H7 (cell line): Measurements from ENCODE around the gene SLC41A2. TPM values are rescaled to one million over a fixed set of nuclear protein-coding genes. Genes with fewer than 3 reads are reported as not detected.
"Not testable (repeated sequence)": the region's sequence is repeated elsewhere in the genome, so short reads cannot be mapped to it uniquely, and the experiment has no call there.

Source experiments
- DNase-seq: peaks from one replicate; pipeline ENCODE4 v3.0.0; 2012
- H3K27me3 ChIP-seq: 2 replicates; pipeline ENCODE4 v1.6.0; 2011; ENCODE audit warnings: mild to moderate bottlenecking, low read length; ENCODE audit not compliant: control insufficient read depth, insufficient read depth
- H3K36me3 ChIP-seq: replicated peaks from 2 replicates; pipeline ENCODE4 v1.5.1; 2011; ENCODE audit warnings: low read length; ENCODE audit not compliant: control insufficient read depth, insufficient read depth
- H3K4me3 ChIP-seq: 2 replicates; pipeline ENCODE4 v1.5.1; 2011; ENCODE audit warnings: low read depth, mild to moderate bottlenecking, control low read depth, low read length, moderate library complexity; ENCODE audit not compliant: insufficient read depth
- total RNA-seq: library from RNA; depleted of rRNA; stranded (reverse); fragments of >200 nt; shearing (Covaris generic); gene quantifications from 2 replicates; pipeline ENCODE4 v1.2.3, GENCODE V29; 2014

SLC41A2 gene
- total RNA-seq, 1 experiment from 2014 or later: 1.9 TPM

- Histone ChIP-seq H3K27me3 (peaks cover 11% of the 10 kb centered on the region), H3K36me3 (no peaks in the 10 kb centered on the region), H3K4me3 (no peak overlapping the region)
- DNase-seq: no peak
These were observed 2.4 kb downstream of the SLC41A2 start for GRCh38 chr12:104955703-104956102.

- DNase-seq: no peak
- no peaks in the 10 kb centered on the region for H3K36me3 ChIP-seq
- peaks cover 10% of the 10 kb centered on the region for H3K27me3 ChIP-seq
These were observed 4.8 kb downstream of the SLC41A2 start for GRCh38 chr12:104953323-104953722.

GRCh38 chr12:104952816-104953215 lies 5.3 kb downstream of the SLC41A2 start:
- peaks cover 10% of the 10 kb centered on the region for H3K27me3 ChIP-seq
- DNase-seq: no peak
- no peaks in the 10 kb centered on the region for H3K36me3 ChIP-seq
- no peak overlapping the region for H3K4me3 ChIP-seq

More at GRCh38 chr12:104953323-104953722, 4.8 kb downstream of the SLC41A2 start:
- no peak overlapping the region for H3K4me3 ChIP-seq

GRCh38 chr12:104951759-104952509 lies 6.2 kb downstream of the SLC41A2 start:
- no peak for DNase-seq
- H3K4me3 ChIP-seq: no peak overlapping the region
- H3K36me3 ChIP-seq: no peaks in the 10 kb centered on the region
- H3K27me3 ChIP-seq: peaks cover 3% of the 10 kb centered on the region

GRCh38 chr12:104948716-104949115 lies 9.4 kb downstream of the SLC41A2 start:
- not testable (repeated sequence) for H3K27me3 ChIP-seq, DNase-seq, H3K4me3 ChIP-seq, H3K36me3 ChIP-seq

GRCh38 chr12:104944252-104944651 lies 13.8 kb downstream of the SLC41A2 start:
- H3K36me3 ChIP-seq: no peaks in the 10 kb centered on the region
- H3K4me3 ChIP-seq: no peak overlapping the region
- DNase-seq: no peak
- no peaks in the 10 kb centered on the region for H3K27me3 ChIP-seq

- H3K4me3 ChIP-seq, H3K36me3 ChIP-seq, DNase-seq, H3K27me3 ChIP-seq: not testable (repeated sequence)
These were observed 14.7 kb downstream of the SLC41A2 start for GRCh38 chr12:104943401-104943800.

GRCh38 chr12:104942075-104942474 lies 16.0 kb downstream of the SLC41A2 start:
- no peak for DNase-seq
- no peaks in the 10 kb centered on the region for H3K36me3 ChIP-seq
- no peaks in the 10 kb centered on the region for H3K27me3 ChIP-seq
- H3K4me3 ChIP-seq: no peak overlapping the region

GRCh38 chr12:104941454-104941853 lies 16.6 kb downstream of the SLC41A2 start:
- H3K4me3 ChIP-seq: no peak overlapping the region
- DNase-seq: no peak
- H3K27me3 ChIP-seq: no peaks in the 10 kb centered on the region
- no peaks in the 10 kb centered on the region for H3K36me3 ChIP-seq

- no peak for DNase-seq
- Histone ChIP-seq H3K36me3 (no peaks in the 10 kb centered on the region), H3K27me3 (no peaks in the 10 kb centered on the region)
These were observed 19.0 kb downstream of the SLC41A2 start for GRCh38 chr12:104939089-104939488.

GRCh38 chr12:104938371-104938770 lies 19.7 kb downstream of the SLC41A2 start:
- Histone ChIP-seq H3K4me3 (no peak overlapping the region), H3K27me3 (no peaks in the 10 kb centered on the region), H3K36me3 (no peaks in the 10 kb centered on the region)
- DNase-seq: no peak

More at GRCh38 chr12:104939089-104939488, 19.0 kb downstream of the SLC41A2 start:
- no peak overlapping the region for H3K4me3 ChIP-seq

GRCh38 chr12:104935886-104936285 lies 22.2 kb downstream of the SLC41A2 start:
- no peak for DNase-seq
- no peaks in the 10 kb centered on the region for H3K36me3 ChIP-seq
- H3K4me3 ChIP-seq: no peak overlapping the region
- H3K27me3 ChIP-seq: no peaks in the 10 kb centered on the region

- DNase-seq: no peak
- H3K27me3 ChIP-seq: no peaks in the 10 kb centered on the region
- H3K36me3 ChIP-seq: no peaks in the 10 kb centered on the region
- H3K4me3 ChIP-seq: no peak overlapping the region
These were observed 24.3 kb downstream of the SLC41A2 start for GRCh38 chr12:104933778-104934177.

GRCh38 chr12:104933128-104933527 lies 25.0 kb downstream of the SLC41A2 start:
- Histone ChIP-seq H3K36me3 (no peaks in the 10 kb centered on the region), H3K4me3 (no peak overlapping the region), H3K27me3 (no peaks in the 10 kb centered on the region)
- no peak for DNase-seq

GRCh38 chr12:104930388-104931326 lies 27.4 kb downstream of the SLC41A2 start:
- no peak overlapping the region for H3K4me3 ChIP-seq
- H3K36me3 ChIP-seq: no peaks in the 10 kb centered on the region
- DNase-seq: no peak
- H3K27me3 ChIP-seq: no peaks in the 10 kb centered on the region; the same call in 1 of the 2 replicates
